ENCODE measurements around the gene FOCAD.

GRCh38 chr9:20941174-20941690 lies 257.2 kb downstream of the FOCAD start:
- TF ChIP-seq CTCF (conservative IDR thresholded peaks at IDR 0.05), result peak; percentile 82
- no peak for TF ChIP-seq EZH2 (IDR thresholded peaks at IDR 0.05; ENCODE audit: low read depth)
